ENCODE measurements around the gene RAP2A.

GRCh38 chr13:97433727-97434396 lies at the start of gene RAP2A:
- TF ChIP-seq CTCF (conservative IDR thresholded peaks at IDR 0.05; ENCODE audit: low read depth, low read length) = 0 out of 2 replicates have a peak, but pooled peaks have one; percentile 12
- no peak for TF ChIP-seq EZH2 (IDR thresholded peaks at IDR 0.05; ENCODE audit: borderline replicate concordance, low read depth, low read length, poor library complexity, severe bottlenecking)
